HG03280 (cell line): ENCODE measurements around the gene PAGR1.
A peak's percentile ranks its signal among the peaks of the same experiment; 100 is the strongest.
"Not testable (repeated sequence)": the region's sequence is repeated elsewhere in the genome, so short reads cannot be mapped to it uniquely, and the experiment has no call there.

Experiments
- ATAC-seq: cut with Tn5 transposase; IDR thresholded peaks from one replicate; pipeline ENCODE4 v1.9.1; 2021; ENCODE audit warnings: mild to moderate bottlenecking, moderate library complexity; ENCODE audit not compliant: unreplicated experiment

PAGR1 gene

DNA sequence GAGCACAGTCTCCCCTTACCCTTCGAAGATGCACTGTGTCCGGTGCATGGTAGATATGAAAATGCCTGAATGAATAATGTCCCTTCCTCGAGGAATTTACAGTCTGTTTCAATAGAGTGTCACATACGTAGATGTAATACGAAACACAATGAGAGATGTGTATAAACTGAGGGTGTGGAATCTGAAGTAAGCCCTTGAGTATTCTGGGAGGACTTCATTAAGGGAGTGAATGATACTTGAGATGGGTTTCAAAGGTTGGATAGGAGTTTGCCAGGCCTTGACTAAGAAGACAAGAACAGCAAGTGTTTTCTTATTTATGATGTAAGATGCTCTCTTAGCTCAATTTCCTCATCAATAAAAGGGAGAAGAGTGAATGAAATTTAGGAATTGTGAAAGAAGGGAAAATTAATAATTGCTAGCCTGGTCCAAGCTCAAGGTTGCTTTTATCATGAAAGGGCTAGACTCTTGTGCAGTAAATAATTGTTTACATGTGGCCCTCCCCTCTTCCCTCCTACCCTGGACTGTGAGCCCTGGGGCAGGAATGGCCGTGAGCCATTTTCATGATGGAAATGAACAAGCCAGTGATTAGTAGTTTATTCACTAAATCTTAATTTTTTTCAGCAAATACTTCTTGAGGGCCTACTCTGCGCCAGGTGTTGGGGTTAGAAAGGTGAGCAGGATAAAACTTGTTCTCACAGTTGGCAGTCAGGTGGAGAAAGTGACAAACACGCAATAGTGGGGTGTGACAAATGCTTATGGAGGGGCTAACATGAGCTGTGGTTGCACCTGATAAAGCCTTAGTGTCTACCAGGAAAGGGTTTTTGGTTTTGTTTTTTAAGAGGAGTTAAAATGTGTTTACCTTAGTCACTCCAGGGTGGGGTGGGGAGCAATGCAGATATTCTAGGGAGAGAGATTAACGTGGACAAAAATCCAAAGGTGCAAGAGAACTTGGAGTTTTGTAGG, 23.8 kb upstream of the PAGR1 start:
- no peak for ATAC-seq

DNA sequence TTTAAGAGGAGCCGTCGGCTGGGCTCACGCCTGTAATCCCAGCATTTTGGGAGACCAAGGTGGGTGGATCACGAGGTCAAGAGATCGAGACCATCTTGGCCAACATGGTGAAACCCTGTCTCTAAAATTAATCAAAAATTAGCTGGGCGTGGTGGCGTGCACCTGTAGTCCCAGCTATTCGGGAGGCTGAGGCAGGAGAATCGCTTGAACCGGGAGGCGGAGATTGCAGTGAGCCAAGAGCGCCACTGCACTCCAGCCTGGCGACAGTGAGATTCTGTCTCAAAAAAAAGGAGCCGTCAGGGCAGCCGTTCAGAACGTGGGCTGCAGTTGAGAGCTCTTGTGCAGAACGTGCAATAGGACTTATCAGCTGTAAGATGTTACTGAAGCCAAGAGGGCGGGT, 22.8 kb upstream of the PAGR1 start:
- not testable (repeated sequence) for ATAC-seq

- no peak for ATAC-seq
Measured at GRCh38 chr16:29794231-29794710, 21.7 kb upstream of the PAGR1 start.

GRCh38 chr16:29802416-29802935, 13.5 kb upstream of the PAGR1 start:
- ATAC-seq: no peak

DNA sequence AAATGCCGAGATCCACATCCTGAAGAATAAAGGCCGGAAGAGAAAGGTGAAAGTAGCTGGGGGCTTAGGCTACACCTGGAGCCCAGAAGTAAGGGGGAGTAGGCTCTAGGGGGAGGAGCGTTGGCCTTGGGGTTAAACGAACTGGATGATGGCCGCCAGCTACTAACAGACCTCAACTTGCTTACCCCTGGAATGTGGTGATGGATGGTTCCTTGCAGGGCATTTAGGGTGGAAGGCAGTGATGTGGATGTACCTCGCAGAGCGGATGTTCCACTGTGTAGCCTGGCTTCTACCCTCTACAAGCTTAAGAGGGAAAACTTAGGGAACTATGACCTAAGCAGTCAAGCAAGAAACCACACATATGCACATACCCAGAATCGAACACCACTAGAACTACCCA, 11.9 kb upstream of the PAGR1 start:
- ATAC-seq: no peak

- no peak for ATAC-seq
Measured at GRCh38 chr16:29804455-29805231, 11.3 kb upstream of the PAGR1 start.

DNA sequence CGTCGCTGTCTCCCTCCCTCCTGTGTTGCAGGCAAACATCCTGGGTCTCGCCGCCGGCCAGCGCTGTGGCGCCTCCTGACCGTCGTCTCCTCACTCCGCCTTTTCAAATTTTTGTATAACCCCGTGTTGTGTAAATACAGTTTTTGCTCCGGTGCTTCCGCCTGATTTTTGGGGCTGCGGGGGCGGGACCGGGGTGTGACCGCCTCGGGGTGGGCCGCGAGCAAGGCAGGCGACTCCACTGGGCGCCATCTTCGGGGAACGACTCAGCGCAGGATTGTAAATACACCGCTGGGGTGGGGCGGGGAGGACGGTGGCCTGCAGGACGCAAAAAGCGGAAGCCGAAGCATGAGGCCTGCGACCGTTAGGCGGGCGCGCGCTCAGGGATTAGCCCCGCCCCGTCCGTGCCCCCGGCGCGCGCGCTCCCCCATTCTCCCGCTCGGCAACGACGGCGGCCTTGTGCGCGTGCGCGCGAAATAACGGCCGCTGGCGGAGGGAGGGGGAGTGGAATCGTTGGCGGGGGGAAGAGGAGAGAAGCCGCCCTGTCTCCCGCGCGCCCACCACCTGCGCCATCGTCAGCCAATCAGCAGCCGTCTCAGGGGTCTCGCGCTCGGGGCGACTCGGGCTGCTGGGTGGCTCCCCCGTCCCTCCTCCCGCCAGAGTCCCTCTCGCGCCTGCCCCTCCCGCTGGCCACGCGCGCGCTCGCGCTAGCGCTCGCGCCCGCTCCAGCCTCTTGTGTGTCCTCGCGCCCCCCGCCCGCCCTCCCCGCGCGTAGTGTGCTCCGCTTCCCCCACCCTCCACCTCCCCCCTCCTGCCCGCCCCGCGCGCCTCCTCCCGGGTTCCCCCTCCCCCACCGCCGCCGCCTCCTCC, 10.5 kb upstream of the PAGR1 start:
- peak; percentile 59 for ATAC-seq

DNA sequence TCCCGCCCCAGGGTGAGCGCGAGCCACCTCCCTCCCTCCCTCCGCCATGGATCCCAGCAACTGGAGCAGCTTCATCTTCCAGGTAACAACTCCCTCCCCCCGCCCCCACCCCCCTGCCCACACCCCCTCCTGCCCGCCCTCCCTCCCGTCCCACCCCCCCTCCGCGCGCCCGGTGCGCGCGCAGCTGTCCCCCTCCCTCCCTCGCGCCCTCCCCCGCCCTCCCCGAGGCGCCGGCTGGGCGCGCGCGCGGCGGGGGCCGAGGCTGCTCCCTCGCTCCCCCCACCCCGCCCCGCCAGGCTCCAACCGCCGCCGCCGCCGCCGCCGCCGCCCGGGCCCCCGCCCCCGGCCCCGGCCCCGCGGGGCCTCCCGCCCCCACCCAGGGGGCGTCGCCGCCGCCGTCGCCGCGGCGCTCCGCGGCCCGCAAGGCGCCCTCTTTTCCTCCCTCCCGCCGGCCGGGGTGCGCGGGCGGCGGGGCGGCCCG, 9.8 kb upstream of the PAGR1 start, which contains the start of gene MAZ:
MAZ (plus strand) TSS at position 431 of the 481 bp plus-strand sequence. CDS start 173 bp downstream, outside the sequence.
- ATAC-seq: peak; percentile 24

GRCh38 chr16:29806641-29807425, 9.1 kb upstream of the PAGR1 start:
- ATAC-seq: peak; percentile 1

GRCh38 chr16:29807426-29808218, 8.3 kb upstream of the PAGR1 start:
- no peak for ATAC-seq

DNA sequence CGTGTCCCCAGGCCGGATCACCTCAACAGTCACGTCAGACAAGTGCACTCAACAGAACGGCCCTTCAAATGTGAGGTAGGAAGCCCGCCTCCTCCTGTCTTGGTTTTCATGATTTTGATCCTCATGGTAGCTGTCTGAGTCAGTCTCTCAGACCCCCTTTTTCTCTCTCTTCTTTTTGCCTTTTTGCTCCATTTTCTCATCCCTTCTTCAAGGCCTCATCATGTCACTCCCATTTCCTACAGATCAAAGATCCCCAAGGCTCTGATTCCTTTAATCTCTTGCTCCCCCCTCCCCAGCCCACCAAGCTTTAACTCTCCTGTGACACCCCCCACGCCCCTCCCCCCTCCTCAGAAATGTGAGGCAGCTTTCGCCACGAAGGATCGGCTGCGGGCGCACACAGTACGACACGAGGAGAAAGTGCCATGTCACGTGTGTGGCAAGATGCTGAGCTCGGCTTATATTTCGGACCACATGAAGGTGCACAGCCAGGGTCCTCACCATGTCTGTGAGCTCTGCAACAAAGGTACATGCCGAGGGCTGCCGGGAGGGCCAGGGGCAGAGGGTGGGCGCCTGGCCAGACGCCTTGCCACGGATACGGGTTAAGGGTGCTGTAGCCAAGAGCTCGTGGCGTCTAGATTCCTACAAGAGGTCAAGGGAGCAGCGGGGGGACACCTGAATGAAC, 7.6 kb upstream of the PAGR1 start:
- no peak for ATAC-seq

DNA sequence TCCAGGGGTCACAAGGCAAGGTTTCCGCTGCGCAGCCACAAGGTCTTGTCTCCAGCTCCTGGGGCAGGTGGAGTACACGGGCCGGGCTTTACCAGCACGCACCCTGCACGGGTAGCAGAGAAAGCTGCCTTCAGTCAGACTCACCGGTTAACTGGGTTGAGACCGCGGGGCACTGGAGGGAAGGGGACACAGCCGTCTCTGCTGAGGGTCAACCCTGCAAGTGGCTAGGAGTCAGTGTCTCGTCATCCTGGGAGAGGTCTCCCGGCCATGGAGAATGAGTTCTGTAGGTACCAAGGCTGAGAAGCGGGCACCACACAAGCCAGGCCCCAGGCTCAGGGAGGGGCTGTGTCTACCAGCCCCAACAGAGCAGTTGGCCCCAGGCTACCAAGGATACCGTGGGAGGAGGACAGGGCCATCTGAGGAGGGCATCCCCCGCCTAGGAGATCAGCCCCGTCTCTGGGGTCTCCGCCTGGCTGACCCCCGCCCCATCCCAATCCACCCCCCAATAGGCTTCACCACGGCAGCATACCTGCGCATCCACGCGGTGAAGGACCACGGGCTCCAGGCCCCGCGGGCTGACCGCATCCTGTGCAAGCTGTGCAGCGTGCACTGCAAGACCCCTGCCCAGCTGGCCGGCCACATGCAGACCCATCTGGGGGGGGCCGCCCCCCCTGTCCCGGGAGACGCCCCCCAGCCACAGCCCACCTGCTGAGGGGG, 6.8 kb upstream of the PAGR1 start:
- ATAC-seq: no peak

- no peak for ATAC-seq
Measured at GRCh38 chr16:29809850-29810698, 5.9 kb upstream of the PAGR1 start.

DNA sequence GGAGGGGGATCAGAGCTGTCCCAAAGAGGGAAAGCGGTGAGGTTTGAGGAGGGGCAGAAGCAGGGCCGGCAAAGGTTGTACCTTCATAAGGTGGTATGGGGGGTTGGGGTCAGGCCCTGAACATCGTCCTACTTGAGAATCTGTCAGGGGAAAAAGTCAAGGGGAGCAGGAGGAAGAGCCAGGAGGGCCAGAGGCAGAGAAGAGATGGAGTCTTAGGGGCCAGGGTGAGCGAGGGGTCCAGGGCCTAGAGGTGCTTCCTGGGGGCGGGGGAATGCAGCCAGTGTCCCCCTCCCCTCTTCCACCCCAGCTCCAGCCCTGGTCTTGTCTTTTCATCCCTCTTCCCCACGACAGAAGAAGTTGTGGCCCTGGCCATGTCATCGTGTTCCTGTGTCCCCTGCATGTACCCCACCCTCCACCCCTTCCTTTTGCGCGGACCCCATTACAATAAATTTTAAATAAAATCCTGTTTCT, 5.2 kb upstream of the PAGR1 start:
- ATAC-seq: no peak

GRCh38 chr16:29811170-29811895, 4.6 kb upstream of the PAGR1 start:
- peak; percentile 32 for ATAC-seq
